GM12891 (cell line): ENCODE data around the gene IRAK1BP1.

Source experiments
- POLR2A ChIP-seq: IDR thresholded peaks from 2 replicates; pipeline ENCODE4 v1.6.1; 2011; ENCODE audit warnings: low read depth, low read length, control low read depth
- POLR2AphosphoS5 ChIP-seq: IDR thresholded peaks from 2 replicates; pipeline ENCODE4 v1.6.1; 2011; ENCODE audit warnings: low read depth, low read length, control low read depth
- SPI1 ChIP-seq: IDR thresholded peaks from 2 replicates; pipeline ENCODE4 v1.6.1; 2011; ENCODE audit warnings: low read depth, low read length, control low read depth
- TAF1 ChIP-seq: IDR thresholded peaks from 2 replicates; pipeline ENCODE4 v1.6.1; 2011; ENCODE audit warnings: low read depth, low read length, control low read depth

DNA sequence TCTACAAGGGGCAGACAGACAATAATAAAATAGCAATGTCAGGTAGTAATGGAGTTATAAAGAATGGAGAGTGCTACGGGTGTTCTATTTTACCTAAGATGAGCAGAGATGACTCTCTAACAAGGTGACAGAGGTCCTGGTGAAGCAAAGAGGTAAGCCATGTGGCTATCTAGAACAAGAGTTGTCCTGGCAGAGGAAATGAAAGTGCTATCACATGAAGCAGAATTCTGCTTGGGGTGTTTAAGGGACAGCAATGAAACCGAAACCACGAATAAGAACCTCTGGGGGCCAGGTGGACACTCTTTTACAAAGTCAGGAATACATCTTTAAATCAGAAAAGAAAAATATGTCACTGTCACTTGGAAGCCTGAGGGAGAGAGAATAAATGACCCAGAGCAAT lies 37.9 kb upstream of the IRAK1BP1 start:
- TF ChIP-seq TAF1 = no peak
- TF ChIP-seq POLR2A = no peak
- peak; percentile 37; the same call in 1 of the 2 replicates for TF ChIP-seq SPI1
- no peak for TF ChIP-seq POLR2AphosphoS5
